ENCODE results near the gene PDIK1L.
A peak's percentile ranks its signal among the peaks of the same experiment; 100 is the strongest.

The PDIK1L gene

GRCh38 chr1:26164036-26164860 lies 52.6 kb downstream of the PDIK1L start:
- DNase-seq = peak; percentile 42
- in situ Hi-C loops (cut with HindIII; ENCODE audit: low pct_ligation_motif_present, low pct_unique_long_range_greater_than_20kb, low sequenced_read_pairs) = no loop called here

GRCh38 chr1:26164861-26165842 lies 53.5 kb downstream of the PDIK1L start:
- no peak for DNase-seq
- in situ Hi-C loops (cut with HindIII; ENCODE audit: low pct_ligation_motif_present, low pct_unique_long_range_greater_than_20kb, low sequenced_read_pairs) = no loop called here

- no peak for DNase-seq
- in situ Hi-C loops (cut with HindIII; ENCODE audit: low pct_ligation_motif_present, low pct_unique_long_range_greater_than_20kb, low sequenced_read_pairs) = no loop called here
These were observed 55.2 kb downstream of the PDIK1L start for GRCh38 chr1:26166719-26167281.

GRCh38 chr1:26168410-26169197 lies 57.0 kb downstream of the PDIK1L start, which contains the start of gene C1orf232:
Gene C1orf232 (minus strand): TSS chr1:26168963. CDS start chr1:26168499, 464 bp downstream.
- no peak for DNase-seq
- in situ Hi-C loops (cut with HindIII; ENCODE audit: low pct_ligation_motif_present, low pct_unique_long_range_greater_than_20kb, low sequenced_read_pairs) = no loop called here

GRCh38 chr1:26169198-26169554 lies 57.6 kb downstream of the PDIK1L start:
- in situ Hi-C loops (cut with HindIII; ENCODE audit: low pct_ligation_motif_present, low pct_unique_long_range_greater_than_20kb, low sequenced_read_pairs) = no loop called here

GRCh38 chr1:26169669-26170471 lies 58.2 kb downstream of the PDIK1L start, which contains the start of gene ZNF593:
Gene ZNF593 (plus strand): TSS chr1:26169908. CDS start chr1:26169984, 76 bp downstream.
- peak; percentile 92 for DNase-seq
- in situ Hi-C loops (cut with HindIII; ENCODE audit: low pct_ligation_motif_present, low pct_unique_long_range_greater_than_20kb, low sequenced_read_pairs) = no loop called here

More at GRCh38 chr1:26169198-26169554, 57.6 kb downstream of the PDIK1L start:
- DNase-seq = no peak

GRCh38 chr1:26170472-26170821 lies 58.8 kb downstream of the PDIK1L start:
- no peak for DNase-seq
- in situ Hi-C loops (cut with HindIII; ENCODE audit: low pct_ligation_motif_present, low pct_unique_long_range_greater_than_20kb, low sequenced_read_pairs) = no loop called here

- DNase-seq = no peak
- in situ Hi-C loops (cut with HindIII; ENCODE audit: low pct_ligation_motif_present, low pct_unique_long_range_greater_than_20kb, low sequenced_read_pairs) = no loop called here
These were observed 59.8 kb downstream of the PDIK1L start, which contains the start of gene ZNF593OS for GRCh38 chr1:26171084-26172072. Gene ZNF593OS (minus strand): TSS chr1:26171832. CDS start chr1:26171661, 171 bp downstream.
